Parathyroid adenoma (tissue), 2 donors: ENCODE results near the gene PLAAT4.

Experiments
- H2AFZ ChIP-seq: fragments of 300-600 bp; sonication (generic); one replicate; pipeline ENCODE4 v1.7.0; 2017; ENCODE audit warnings: antibody characterized with exemption, mild to moderate bottlenecking
- H3K27ac ChIP-seq: fragments of 300-600 bp; sonication (generic); one replicate; pipeline ENCODE4 v1.7.0; 2017
- H3K27me3 ChIP-seq: fragments of 300-600 bp; sonication (generic); one replicate; pipeline ENCODE4 v1.7.0; 2017; ENCODE audit warnings: low read length; ENCODE audit not compliant: control insufficient read depth, insufficient read depth
- H3K36me3 ChIP-seq: fragments of 300-600 bp; sonication (generic); one replicate; pipeline ENCODE4 v1.7.0; 2017; ENCODE audit warnings: low read length; ENCODE audit not compliant: control insufficient read depth, insufficient read depth
- H3K4me1 ChIP-seq: fragments of 300-600 bp; sonication (generic); one replicate; pipeline ENCODE4 v1.7.0; 2017; ENCODE audit warnings: control low read depth
- H3K4me2 ChIP-seq: fragments of 300-600 bp; sonication (generic); one replicate; pipeline ENCODE4 v1.7.0; 2017; ENCODE audit warnings: low read length
- H3K4me3 ChIP-seq: fragments of 300-600 bp; sonication (generic); one replicate; pipeline ENCODE4 v1.7.0; 2017; ENCODE audit warnings: low read depth, low read length
- H3K79me2 ChIP-seq: fragments of 300-600 bp; sonication (generic); one replicate; pipeline ENCODE4 v1.7.0; 2017; ENCODE audit warnings: control low read depth
- H3K9ac ChIP-seq: fragments of 300-600 bp; sonication (generic); one replicate; pipeline ENCODE4 v1.7.0; 2017; ENCODE audit warnings: mild to moderate bottlenecking
- H3K9me3 ChIP-seq: fragments of 300-600 bp; sonication (generic); one replicate; pipeline ENCODE4 v1.7.0; 2017; ENCODE audit warnings: low read length; ENCODE audit not compliant: control insufficient read depth
- CTCF ChIP-seq: fragments of 300-600 bp; sonication (generic); IDR thresholded peaks from one replicate; pipeline ENCODE4 v1.7.0; 2017; ENCODE audit warnings: antibody characterized with exemption, mild to moderate bottlenecking
- donor health status: primary hyperparathyroidism.

Gene PLAAT4

DNA sequence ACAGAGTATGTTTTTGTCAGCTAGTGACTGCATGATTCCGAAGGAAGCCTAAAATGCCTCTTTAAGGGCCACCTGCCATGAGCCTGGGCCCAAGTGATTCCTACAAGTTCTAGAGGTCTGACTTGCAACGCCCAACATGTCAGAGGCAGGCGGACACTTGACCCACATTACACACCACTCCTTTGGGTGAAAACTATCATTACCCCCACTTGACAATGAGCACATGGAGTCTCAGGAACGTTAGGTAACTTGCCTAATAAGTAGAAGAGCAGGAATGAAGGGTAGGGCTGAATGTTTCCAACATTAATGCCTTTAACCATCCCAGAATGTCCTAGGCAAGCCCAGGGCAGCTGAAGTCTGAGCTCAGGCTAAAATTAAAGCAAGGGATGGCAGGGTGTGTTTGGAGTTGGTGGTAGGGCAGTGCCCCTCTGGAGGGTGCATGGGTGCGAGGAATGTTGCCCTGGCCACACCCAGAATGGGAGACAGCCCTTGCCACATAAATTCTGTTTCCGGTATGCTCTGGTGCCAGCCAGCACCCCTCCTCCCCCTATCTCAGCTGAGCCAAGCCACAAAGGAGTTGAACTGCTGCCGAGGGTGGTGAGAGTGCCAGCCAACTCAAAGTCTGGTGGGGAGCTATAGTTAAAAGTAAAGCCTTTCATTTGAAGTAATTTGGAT lies 24.0 kb downstream of the PLAAT4 start:
- TF ChIP-seq CTCF = no peak
- Histone ChIP-seq H3K27ac (no peak overlapping the region), H3K4me1 (no peaks in the 10 kb centered on the region), H3K79me2 (no peaks in the 10 kb centered on the region), H3K27me3 (no peaks in the 10 kb centered on the region), H3K4me3 (no peak overlapping the region), H3K36me3 (no peaks in the 10 kb centered on the region), H3K9ac (no peak overlapping the region), H3K9me3 (no peaks in the 10 kb centered on the region), H2AFZ (no peak overlapping the region), H3K4me2 (no peak overlapping the region)

GRCh38 chr11:63563201-63564055 lies 26.8 kb downstream of the PLAAT4 start, which contains the start of gene PLAAT2:
PLAAT2 (minus strand) TSS chr11:63563379; CDS start chr11:63563324, 55 bp downstream.
- no peaks in the 10 kb centered on the region for H3K27me3 ChIP-seq
- no peak within 1 kb of the TSS for H3K4me2 ChIP-seq
- no peaks in the 10 kb centered on the region for H3K79me2 ChIP-seq
- H3K9ac ChIP-seq = no peak within 1 kb of the TSS
- H3K9me3 ChIP-seq = no peaks in the 10 kb centered on the region
- no peaks in the 10 kb centered on the region for H3K4me1 ChIP-seq
- H3K36me3 ChIP-seq = no peaks in the 10 kb centered on the region
- no peak within 1 kb of the TSS for H3K4me3 ChIP-seq
- H3K27ac ChIP-seq = no peak within 1 kb of the TSS
- TF ChIP-seq CTCF = no peak
- H2AFZ ChIP-seq = no peak within 1 kb of the TSS

DNA sequence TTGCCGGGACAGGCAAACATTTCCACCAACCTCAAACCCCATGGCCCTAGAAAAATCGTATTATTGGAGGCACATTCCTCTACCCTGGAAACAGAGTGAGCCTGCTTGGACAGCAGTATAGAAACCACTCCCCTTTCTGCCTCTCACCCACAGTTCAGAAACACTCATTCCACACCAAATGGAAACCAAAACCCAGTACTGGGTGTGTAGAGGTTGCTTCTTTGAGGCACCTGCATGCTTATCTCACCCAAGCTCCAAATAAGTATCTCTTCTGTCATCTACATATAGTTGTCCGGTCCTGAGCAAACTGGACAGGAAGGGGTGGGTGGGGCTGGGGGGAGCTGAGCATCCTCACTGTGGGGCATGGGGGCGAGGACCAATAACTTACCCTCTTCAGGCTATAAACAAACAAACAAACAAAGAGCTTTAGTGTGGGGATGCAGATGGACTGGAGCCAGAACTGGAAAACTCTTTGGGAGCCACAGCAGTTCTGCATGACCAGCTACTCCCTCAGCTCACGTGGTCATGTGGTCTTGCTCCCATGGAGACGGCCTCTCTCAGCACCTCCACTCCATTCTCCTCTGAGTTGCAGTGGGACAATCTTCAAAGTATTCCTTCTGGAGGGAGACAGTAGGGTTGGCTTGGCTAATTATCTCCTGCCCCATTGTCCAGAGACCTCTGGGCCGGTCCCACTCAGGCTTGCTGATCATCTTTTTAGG lies 27.6 kb downstream of the PLAAT4 start:
- Histone ChIP-seq H3K9ac (no peak overlapping the region), H3K36me3 (no peaks in the 10 kb centered on the region), H2AFZ (peak overlapping the region; percentile 46), H3K27me3 (no peaks in the 10 kb centered on the region), H3K4me2 (no peak overlapping the region), H3K79me2 (no peaks in the 10 kb centered on the region), H3K4me1 (no peaks in the 10 kb centered on the region), H3K27ac (no peak overlapping the region), H3K4me3 (no peak overlapping the region), H3K9me3 (no peaks in the 10 kb centered on the region)
- TF ChIP-seq CTCF = no peak

DNA sequence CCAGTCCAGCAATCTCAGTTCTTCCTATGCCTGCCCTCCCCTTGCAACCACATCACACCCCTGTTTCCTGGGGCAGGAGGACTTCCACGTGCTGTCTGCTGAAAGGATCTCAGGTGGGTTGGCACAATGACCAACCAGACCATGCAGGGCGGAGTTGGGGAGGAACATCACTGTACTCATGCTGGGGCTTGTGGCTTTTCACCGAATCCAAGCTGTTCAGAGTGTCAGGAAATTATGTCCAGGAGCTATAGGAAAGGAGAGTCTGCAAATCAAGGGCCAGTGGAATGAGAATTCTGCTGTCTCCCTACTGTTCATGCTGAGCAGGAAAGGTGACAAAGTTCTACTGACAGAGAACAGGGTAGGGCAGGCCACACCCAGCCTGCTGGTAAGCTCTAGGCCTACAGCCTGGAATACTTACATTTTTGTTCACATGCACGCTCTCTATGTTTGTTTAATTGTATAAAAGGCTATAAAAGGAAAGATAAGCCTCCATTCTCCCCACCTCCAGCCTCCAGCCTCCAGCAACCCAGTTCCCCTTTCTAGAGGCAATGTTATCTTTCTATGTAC lies 28.3 kb downstream of the PLAAT4 start:
- no peak for TF ChIP-seq CTCF
- peak overlapping the region; percentile 46 for H2AFZ ChIP-seq
- H3K4me1 ChIP-seq = no peaks in the 10 kb centered on the region
- H3K4me2 ChIP-seq = no peak overlapping the region
- no peak overlapping the region for H3K4me3 ChIP-seq
- no peaks in the 10 kb centered on the region for H3K79me2 ChIP-seq
- H3K36me3 ChIP-seq = no peaks in the 10 kb centered on the region
- H3K9me3 ChIP-seq = no peaks in the 10 kb centered on the region
- no peaks in the 10 kb centered on the region for H3K27me3 ChIP-seq
- H3K27ac ChIP-seq = no peak overlapping the region
- H3K9ac ChIP-seq = no peak overlapping the region
